Measurements from ENCODE around the gene RALGPS2. TPM values are rescaled to one million over a fixed set of nuclear protein-coding genes. Genes with fewer than 3 reads are reported as not detected.
"Not testable (repeated sequence)": the region's sequence is repeated elsewhere in the genome, so short reads cannot be mapped to it uniquely, and the experiment has no call there.

The RALGPS2 gene
- total and polyA plus RNA-seq, 2 experiments from 2014 or later = 18.1 to 49.6 TPM

DNA sequence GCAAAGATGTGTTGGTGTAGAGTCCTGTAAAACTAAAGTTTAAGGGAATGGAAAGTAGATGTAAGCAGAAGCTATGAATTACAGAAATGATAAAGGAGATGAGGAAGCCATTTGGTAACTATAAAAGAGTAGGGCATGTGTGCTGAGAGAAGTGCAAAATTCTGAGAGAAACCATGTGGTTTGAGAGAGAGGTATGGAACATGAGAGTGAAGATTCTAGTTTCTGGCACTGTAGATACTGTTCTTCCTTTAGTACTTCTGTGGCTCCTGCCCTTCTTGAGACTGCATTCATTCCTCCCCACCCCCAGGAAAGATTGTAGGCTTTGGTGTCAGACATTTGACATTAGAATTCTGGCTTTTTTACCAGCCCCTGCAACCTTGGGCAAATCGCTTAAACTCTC lies 15.4 kb downstream of the RALGPS2 start:
- H2AFZ ChIP-seq = no peak overlapping the region
- peaks cover 5% of the 10 kb centered on the region; the same call in 1 of the 2 replicates for H3F3A ChIP-seq (ENCODE audit: insufficient read depth)
- H3K4me2 ChIP-seq (ENCODE audit: unreplicated experiment) = no peak overlapping the region
- 97 to 100% methylated on average over 1 of the region's 1 CpG for WGBS, 2 experiments (ENCODE audit: low coverage in 1 of 2, low lambda C conversion rate in 2 of 2, missing lambda C conversion rate in 2 of 2)
- no peaks in the 10 kb centered on the region for H3K27me3 ChIP-seq (replicated peaks; ENCODE audit: insufficient read depth)
- DNase-seq = no peak
- no peaks in the 10 kb centered on the region for H3K9me2 ChIP-seq (ENCODE audit: insufficient read depth)
- H3K9me3 ChIP-seq (ENCODE audit: low read depth) = no peaks in the 10 kb centered on the region
- H3K9ac ChIP-seq = no peak overlapping the region
- in situ Hi-C loops (cut with MboI) = no loop called here
- H3K4me1 ChIP-seq (ENCODE audit: insufficient read depth) = no peaks in the 10 kb centered on the region
- H3K4me3 ChIP-seq = no peak overlapping the region
- no peak for TF ChIP-seq EZH2phosphoT487 (IDR thresholded peaks at IDR 0.05; ENCODE audit: insufficient read depth, low read depth)
- TF ChIP-seq EZH2 (IDR thresholded peaks at IDR 0.05; ENCODE audit: insufficient read depth, poor library complexity, severe bottlenecking) = no peak
- peaks cover 92% of the 10 kb centered on the region for H3K79me2 ChIP-seq (ENCODE audit: insufficient read depth)
- H3K27ac ChIP-seq = no peak overlapping the region
- peaks cover 29% of the 10 kb centered on the region for H3K36me3 ChIP-seq (ENCODE audit: low read depth)
- H4K20me1 ChIP-seq (ENCODE audit: insufficient read depth) = no peaks in the 10 kb centered on the region

DNA sequence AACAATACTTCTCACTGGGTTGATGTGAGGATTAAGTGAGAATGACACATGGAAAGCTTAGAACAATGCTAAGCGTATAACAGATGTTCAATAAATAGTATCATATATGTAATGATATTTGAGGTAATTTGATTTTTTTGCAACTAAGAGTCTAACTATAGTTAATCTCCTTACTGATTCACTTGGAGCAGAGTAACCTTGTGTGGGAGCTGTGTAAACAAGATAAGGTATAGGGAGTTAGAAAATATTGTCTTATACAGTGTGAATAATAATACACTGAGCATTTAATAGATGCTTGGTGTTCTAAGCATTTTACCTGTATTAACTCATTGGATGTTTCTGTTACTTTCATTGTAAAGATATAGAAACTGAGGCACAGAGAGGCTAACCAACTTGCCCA lies 15.9 kb downstream of the RALGPS2 start:
- Histone ChIP-seq H3K9ac (no peak overlapping the region), H3K27me3 (replicated peaks; ENCODE audit: insufficient read depth) (no peaks in the 10 kb centered on the region), H4K20me1 (ENCODE audit: insufficient read depth) (no peaks in the 10 kb centered on the region), H3F3A (ENCODE audit: insufficient read depth) (peaks cover 5% of the 10 kb centered on the region; the same call in 1 of the 2 replicates), H3K36me3 (ENCODE audit: low read depth) (peaks cover 29% of the 10 kb centered on the region), H3K9me3 (ENCODE audit: low read depth) (no peaks in the 10 kb centered on the region), H3K4me3 (no peak overlapping the region), H3K9me2 (ENCODE audit: insufficient read depth) (no peaks in the 10 kb centered on the region), H2AFZ (no peak overlapping the region), H3K4me1 (ENCODE audit: insufficient read depth) (no peaks in the 10 kb centered on the region), H3K4me2 (ENCODE audit: unreplicated experiment) (no peak overlapping the region), H3K79me2 (ENCODE audit: insufficient read depth) (peaks cover 88% of the 10 kb centered on the region), H3K27ac (no peak overlapping the region)
- WGBS, 2 experiments (ENCODE audit: low coverage in 1 of 2, low lambda C conversion rate in 2 of 2, missing lambda C conversion rate in 2 of 2) = 97 to 100% methylated on average over 1 of the region's 1 CpG
- TF ChIP-seq EZH2 (IDR thresholded peaks at IDR 0.05; ENCODE audit: insufficient read depth, poor library complexity, severe bottlenecking) = no peak
- in situ Hi-C loops (cut with MboI) = no loop called here
- no peak for DNase-seq

DNA sequence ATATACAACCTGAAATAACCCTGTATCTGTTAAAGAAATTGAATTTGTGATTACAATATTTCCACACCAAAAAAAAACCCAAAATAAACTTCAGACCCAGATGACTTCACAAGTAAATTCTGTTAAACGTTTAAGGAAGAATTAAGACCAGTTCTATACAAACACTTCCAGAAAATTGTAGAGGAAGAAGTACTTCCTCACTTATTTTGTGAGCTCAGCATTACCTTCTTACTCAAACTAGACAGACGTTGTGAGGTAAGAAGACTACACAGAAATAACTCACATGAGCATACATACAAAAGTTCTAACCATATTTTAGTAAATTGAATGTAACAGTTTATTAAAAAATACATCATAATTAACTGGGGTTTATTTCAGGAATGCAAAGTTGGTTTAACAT lies 18.8 kb downstream of the RALGPS2 start:
- Histone ChIP-seq H3K27ac (no peak overlapping the region), H3K4me1 (ENCODE audit: insufficient read depth) (no peaks in the 10 kb centered on the region), H3F3A (ENCODE audit: insufficient read depth) (peaks cover 2% of the 10 kb centered on the region; the same call in 1 of the 2 replicates), H3K9ac (no peak overlapping the region), H2AFZ (no peak overlapping the region), H3K36me3 (ENCODE audit: low read depth) (peaks cover 29% of the 10 kb centered on the region), H3K9me3 (ENCODE audit: low read depth) (no peaks in the 10 kb centered on the region), H3K27me3 (replicated peaks; ENCODE audit: insufficient read depth) (no peaks in the 10 kb centered on the region), H3K9me2 (ENCODE audit: insufficient read depth) (no peaks in the 10 kb centered on the region), H3K79me2 (ENCODE audit: insufficient read depth) (peaks cover 85% of the 10 kb centered on the region), H3K4me3 (no peak overlapping the region), H4K20me1 (ENCODE audit: insufficient read depth) (no peaks in the 10 kb centered on the region), H3K4me2 (ENCODE audit: unreplicated experiment) (no peak overlapping the region)
- no peak for TF ChIP-seq EZH2phosphoT487 (IDR thresholded peaks at IDR 0.05; ENCODE audit: insufficient read depth, low read depth)
- no peak for TF ChIP-seq EZH2 (IDR thresholded peaks at IDR 0.05; ENCODE audit: insufficient read depth, poor library complexity, severe bottlenecking)
- DNase-seq = no peak
- in situ Hi-C loops (cut with MboI) = no loop called here
- WGBS, 2 experiments (ENCODE audit: low coverage in 1 of 2, low lambda C conversion rate in 2 of 2, missing lambda C conversion rate in 2 of 2) = 99 to 100% methylated on average over 2 of the region's 2 CpGs

DNA sequence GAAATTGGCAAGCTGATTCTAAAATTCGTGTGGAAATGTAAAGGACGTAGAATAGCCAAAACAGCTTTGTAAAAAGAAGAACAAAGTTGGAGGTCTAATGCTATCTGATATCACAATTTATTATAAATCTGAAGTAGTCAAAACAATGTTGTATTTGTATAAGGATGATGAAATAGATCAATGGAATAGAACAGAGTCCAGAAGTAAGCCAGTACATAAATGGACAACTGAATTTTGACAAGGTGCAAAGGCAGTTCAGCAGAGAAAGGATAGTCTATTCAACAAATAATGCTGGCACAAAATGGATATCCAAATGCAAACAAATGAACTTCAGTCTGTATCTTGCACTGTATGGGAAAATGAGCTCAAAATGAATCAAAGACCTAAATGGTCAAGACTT lies 20.2 kb downstream of the RALGPS2 start:
- no peaks in the 10 kb centered on the region for H3K9me2 ChIP-seq (ENCODE audit: insufficient read depth)
- H3K27me3 ChIP-seq (replicated peaks; ENCODE audit: insufficient read depth) = no peaks in the 10 kb centered on the region
- no peaks in the 10 kb centered on the region for H4K20me1 ChIP-seq (ENCODE audit: insufficient read depth)
- H3K27ac ChIP-seq = no peak overlapping the region
- peaks cover 85% of the 10 kb centered on the region for H3K79me2 ChIP-seq (ENCODE audit: insufficient read depth)
- peaks cover 29% of the 10 kb centered on the region for H3K36me3 ChIP-seq (ENCODE audit: low read depth)
- no peak for TF ChIP-seq EZH2 (IDR thresholded peaks at IDR 0.05; ENCODE audit: insufficient read depth, poor library complexity, severe bottlenecking)
- TF ChIP-seq EZH2phosphoT487 (IDR thresholded peaks at IDR 0.05; ENCODE audit: insufficient read depth, low read depth) = no peak
- H3K4me2 ChIP-seq (ENCODE audit: unreplicated experiment) = no peak overlapping the region
- no peak overlapping the region for H3K9ac ChIP-seq
- H3K9me3 ChIP-seq (ENCODE audit: low read depth) = no peaks in the 10 kb centered on the region
- WGBS, 2 experiments (ENCODE audit: low coverage in 1 of 2, low lambda C conversion rate in 2 of 2, missing lambda C conversion rate in 2 of 2) = 75% methylated on average over 2 of the region's 2 CpGs
- no peaks in the 10 kb centered on the region for H3F3A ChIP-seq (ENCODE audit: insufficient read depth)
- H2AFZ ChIP-seq = no peak overlapping the region
- H3K4me1 ChIP-seq (ENCODE audit: insufficient read depth) = no peaks in the 10 kb centered on the region
- H3K4me3 ChIP-seq = no peak overlapping the region
- DNase-seq = no peak
- in situ Hi-C loops (cut with MboI) = no loop called here

DNA sequence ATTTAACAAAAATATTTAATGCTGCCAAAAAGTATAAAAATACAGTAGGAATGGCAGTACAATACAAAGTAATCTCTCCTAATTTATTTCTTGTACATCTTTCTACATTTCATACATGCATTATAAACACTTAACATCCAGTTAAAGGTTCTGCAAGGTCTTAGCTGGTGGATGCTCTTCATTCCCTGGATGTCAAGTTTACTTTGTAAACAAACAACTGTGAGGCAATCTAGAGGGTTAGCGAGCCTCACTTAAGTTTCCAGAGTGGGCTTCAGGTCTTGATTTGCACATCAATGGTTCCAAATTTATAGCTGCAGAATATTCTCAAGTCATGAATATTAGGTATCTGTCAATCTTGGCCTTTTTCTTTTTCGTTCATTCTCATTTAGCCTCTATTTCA lies 21.3 kb downstream of the RALGPS2 start:
- in situ Hi-C loops (cut with MboI) = no loop called here
- Histone ChIP-seq H3F3A (ENCODE audit: insufficient read depth) (no peaks in the 10 kb centered on the region), H3K9ac (no peak overlapping the region), H3K36me3 (ENCODE audit: low read depth) (peaks cover 21% of the 10 kb centered on the region), H3K4me2 (ENCODE audit: unreplicated experiment) (no peak overlapping the region), H3K27me3 (replicated peaks; ENCODE audit: insufficient read depth) (no peaks in the 10 kb centered on the region), H3K9me2 (ENCODE audit: insufficient read depth) (no peaks in the 10 kb centered on the region), H3K4me3 (no peak overlapping the region), H3K4me1 (ENCODE audit: insufficient read depth) (peaks cover 4% of the 10 kb centered on the region), H4K20me1 (ENCODE audit: insufficient read depth) (no peaks in the 10 kb centered on the region), H3K79me2 (ENCODE audit: insufficient read depth) (peaks cover 85% of the 10 kb centered on the region), H3K27ac (no peak overlapping the region), H3K9me3 (ENCODE audit: low read depth) (no peaks in the 10 kb centered on the region), H2AFZ (no peak overlapping the region)
- TF ChIP-seq EZH2phosphoT487 (IDR thresholded peaks at IDR 0.05; ENCODE audit: insufficient read depth, low read depth) (no peak), EZH2 (IDR thresholded peaks at IDR 0.05; ENCODE audit: insufficient read depth, poor library complexity, severe bottlenecking) (no peak)
- WGBS, 2 experiments (ENCODE audit: low coverage in 1 of 2, low lambda C conversion rate in 2 of 2, missing lambda C conversion rate in 2 of 2) = 97 to 98% methylated on average over 2 of the region's 2 CpGs
- no peak for DNase-seq

DNA sequence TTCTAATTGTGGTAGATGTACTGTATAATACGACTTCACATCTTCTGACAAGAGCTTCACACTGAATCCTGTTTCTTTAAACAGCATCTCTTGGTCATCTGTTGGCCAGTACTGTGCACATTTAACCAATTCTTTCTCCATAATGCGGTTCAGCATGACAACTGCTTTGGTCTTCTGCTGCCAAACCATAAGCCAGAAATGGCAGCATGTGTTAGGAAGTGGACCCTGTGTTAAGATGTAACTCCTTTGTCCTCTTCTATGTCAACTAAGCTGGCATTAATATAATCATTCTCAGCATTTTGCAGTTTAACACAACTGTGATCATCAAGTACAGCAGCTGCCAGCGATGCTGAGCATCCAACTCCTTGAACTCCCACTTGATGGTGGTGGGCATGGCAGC lies 22.3 kb downstream of the RALGPS2 start:
- H3K9ac ChIP-seq; DNase-seq; H3F3A ChIP-seq (ENCODE audit: insufficient read depth); H4K20me1 ChIP-seq (ENCODE audit: insufficient read depth); H3K27ac ChIP-seq; H3K4me2 ChIP-seq (ENCODE audit: unreplicated experiment); H3K27me3 ChIP-seq (replicated peaks; ENCODE audit: insufficient read depth); H3K4me3 ChIP-seq; H3K9me2 ChIP-seq (ENCODE audit: insufficient read depth); H3K4me1 ChIP-seq (ENCODE audit: insufficient read depth); in situ Hi-C loops (cut with MboI); H3K9me3 ChIP-seq (ENCODE audit: low read depth); H2AFZ ChIP-seq: not testable (repeated sequence)
- WGBS, 2 experiments (ENCODE audit: low coverage in 1 of 2, low lambda C conversion rate in 2 of 2, missing lambda C conversion rate in 2 of 2) = 96% methylated on average over 3 of the region's 3 CpGs
- H3K36me3 ChIP-seq (ENCODE audit: low read depth) = peaks cover 18% of the 10 kb centered on the region
- peaks cover 85% of the 10 kb centered on the region for H3K79me2 ChIP-seq (ENCODE audit: insufficient read depth)
